Esophagus muscularis mucosa (tissue), 4 donors: Measurements from ENCODE around the gene TARS1. TPM values are rescaled to one million over a fixed set of nuclear protein-coding genes. Genes with fewer than 3 reads are reported as not detected.

Experiments used
- DNase-seq: peaks from one replicate; pipeline ENCODE4 v3.0.0-alpha.2; 2017; ENCODE audit errors: extremely low spot score
- H3K27ac ChIP-seq, 4 donors: fragments of 200-600 bp; sonication (generic); replicated peaks in 1 of 4; 1 replicate in 3 of 4; 2 replicates in 1 of 4; pipeline ENCODE4 v1.5.1; 2016 to 2019; ENCODE audit warnings: mild to moderate bottlenecking in 1 of 4
- H3K27me3 ChIP-seq, 4 donors: fragments of 200-600 bp; sonication (generic); one replicate each; pipeline versions ENCODE4 v1.5.1 to v1.6.0; 2016 to 2019
- H3K36me3 ChIP-seq, 4 donors: fragments of 200-600 bp; sonication (generic); one replicate each; pipeline ENCODE4 v1.5.1; 2016 to 2019
- H3K4me1 ChIP-seq, 4 donors: fragments of 200-600 bp; sonication (generic); one replicate each; pipeline ENCODE4 v1.5.1; 2016 to 2019
- H3K4me3 ChIP-seq, 4 donors: fragments of 200-600 bp; sonication (generic); 1 replicate in 2 of 4; 2 replicates in 2 of 4; pipeline ENCODE4 v1.5.1; 2016 to 2019; ENCODE audit warnings: mild to moderate bottlenecking in 4 of 4, moderate library complexity in 1 of 4
- H3K9me3 ChIP-seq, 4 donors: fragments of 200-600 bp; sonication (generic); 1 replicate in 3 of 4; 2 replicates in 1 of 4; pipeline ENCODE4 v1.5.1; 2016 to 2019
- EP300 ChIP-seq: sonication (generic); formaldehyde crosslinking; IDR thresholded peaks from one replicate; pipeline ENCODE4 v1.6.1; 2017; ENCODE audit warnings: antibody characterized with exemption
- POLR2A ChIP-seq: fragments of 450-650 bp; IDR thresholded peaks from one replicate; pipeline ENCODE4 v1.6.1; 2017; ENCODE audit warnings: antibody characterized with exemption, moderate library complexity, mild to moderate bottlenecking, low read depth
- POLR2AphosphoS5 ChIP-seq, 2 donors: sonication (generic); formaldehyde crosslinking; IDR thresholded peaks; one replicate each; pipeline ENCODE4 v1.6.1; 2017; ENCODE audit warnings: antibody characterized with exemption in 2 of 2
- WGBS: methylation state at CpG from one replicate; pipeline ENCODE4 v1.1.5; 2018; 5-methylcytosine and 5-hydroxymethylcytosine counted together
- intact Hi-C: fragments of 100-400 bp; cut with DNase I; formaldehyde crosslinking; loops from one replicate; pipeline ENCODE4 v1.15.1; 2023
- total RNA-seq, 4 donors: library from RNA; depleted of rRNA; stranded (reverse); fragments of >200 nt; gene quantifications; one replicate each; pipeline versions ENCODE4 v1.1.0 to v1.2.1, GENCODE V29; 2016
- TF ChIP-seq, protein P1 (sequence below), 3 experiments: fragments of 200-600 bp in 2 of 3; fragments of 450-650 bp in 1 of 3; sonication (generic) in 2 of 3; IDR thresholded peaks; one replicate each; pipeline ENCODE4 v1.5.1; 2017 to 2019; ENCODE audit warnings: antibody characterized with exemption in 3 of 3, mild to moderate bottlenecking in 2 of 3, moderate library complexity in 1 of 3

Gene TARS1
- total RNA-seq, 4 donors from 2014 or later = 76.7 to 98.4 (median 85.7) TPM

DNA sequence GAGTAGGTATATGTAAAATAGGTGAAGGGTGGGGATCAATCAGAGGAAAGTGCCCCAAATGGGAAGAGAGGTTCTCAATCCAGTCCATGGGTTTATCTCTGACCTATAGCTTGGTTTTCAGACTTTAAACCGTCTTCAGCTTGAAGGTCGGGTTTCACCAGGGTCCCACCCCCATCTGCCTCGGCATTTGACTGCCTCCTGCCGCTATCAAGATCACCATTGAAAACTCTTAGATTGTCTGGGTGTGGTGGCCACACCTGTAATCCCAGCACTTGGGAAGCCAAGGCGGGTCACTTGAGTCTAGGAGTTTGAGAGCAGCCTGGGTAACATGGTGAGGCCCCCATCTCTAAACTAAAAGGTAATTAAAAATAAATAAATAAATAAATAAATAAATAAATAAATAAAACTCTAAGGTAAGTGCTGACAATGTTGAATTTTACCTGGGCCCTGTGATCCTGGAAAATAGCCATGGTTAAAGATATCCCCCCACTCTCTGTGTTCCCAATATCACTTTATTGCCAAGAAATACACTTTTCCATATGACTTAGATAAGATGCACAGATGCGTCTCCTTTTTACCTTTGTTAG lies 48.8 kb downstream of the TARS1 start:
- H3K27ac ChIP-seq = no peak overlapping the region
- TF ChIP-seq, protein P1, sequence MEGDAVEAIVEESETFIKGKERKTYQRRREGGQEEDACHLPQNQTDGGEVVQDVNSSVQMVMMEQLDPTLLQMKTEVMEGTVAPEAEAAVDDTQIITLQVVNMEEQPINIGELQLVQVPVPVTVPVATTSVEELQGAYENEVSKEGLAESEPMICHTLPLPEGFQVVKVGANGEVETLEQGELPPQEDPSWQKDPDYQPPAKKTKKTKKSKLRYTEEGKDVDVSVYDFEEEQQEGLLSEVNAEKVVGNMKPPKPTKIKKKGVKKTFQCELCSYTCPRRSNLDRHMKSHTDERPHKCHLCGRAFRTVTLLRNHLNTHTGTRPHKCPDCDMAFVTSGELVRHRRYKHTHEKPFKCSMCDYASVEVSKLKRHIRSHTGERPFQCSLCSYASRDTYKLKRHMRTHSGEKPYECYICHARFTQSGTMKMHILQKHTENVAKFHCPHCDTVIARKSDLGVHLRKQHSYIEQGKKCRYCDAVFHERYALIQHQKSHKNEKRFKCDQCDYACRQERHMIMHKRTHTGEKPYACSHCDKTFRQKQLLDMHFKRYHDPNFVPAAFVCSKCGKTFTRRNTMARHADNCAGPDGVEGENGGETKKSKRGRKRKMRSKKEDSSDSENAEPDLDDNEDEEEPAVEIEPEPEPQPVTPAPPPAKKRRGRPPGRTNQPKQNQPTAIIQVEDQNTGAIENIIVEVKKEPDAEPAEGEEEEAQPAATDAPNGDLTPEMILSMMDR (IDR thresholded peaks at IDR 0.05) = no peak
- H3K9me3 ChIP-seq = no peaks in the 10 kb centered on the region
- no peaks in the 10 kb centered on the region for H3K27me3 ChIP-seq
- peak; percentile 14 for DNase-seq
- H3K4me1 ChIP-seq = peaks cover 0 to 10% (median 7%) of the 10 kb centered on the region in 4 donors
- H3K4me3 ChIP-seq = no peak overlapping the region
- intact Hi-C loops = no loop called here
- 96% methylated on average over 6 of the region's 6 CpGs for WGBS
- H3K36me3 ChIP-seq = no peaks in the 10 kb centered on the region

DNA sequence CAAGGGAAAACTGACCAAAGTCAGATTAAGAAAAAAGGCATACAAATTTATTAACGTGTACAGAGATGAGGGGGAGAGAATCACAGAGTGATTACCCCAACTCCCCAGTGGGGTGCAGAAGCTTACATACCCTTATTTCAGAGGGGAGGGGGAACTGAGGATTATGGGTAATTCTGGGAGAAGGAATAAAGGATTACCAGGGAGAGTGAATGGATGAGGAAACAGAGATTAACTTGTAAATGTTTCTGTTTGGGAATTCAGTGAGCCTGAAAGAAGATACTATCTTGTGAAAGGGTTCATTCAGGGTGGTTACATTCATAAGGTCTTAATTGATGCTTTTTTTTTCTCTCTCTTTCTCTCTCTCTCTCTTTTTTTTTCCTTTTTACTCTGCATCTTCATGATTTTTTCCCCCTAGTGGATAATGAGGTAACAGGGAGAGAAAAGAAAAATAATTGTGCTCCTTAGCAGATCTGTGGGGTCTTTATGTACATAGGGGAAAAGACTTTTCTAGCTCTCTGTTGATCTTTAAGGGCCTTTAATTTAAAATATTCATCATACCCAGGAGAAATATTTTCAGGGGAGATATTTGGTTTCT lies 49.4 kb downstream of the TARS1 start:
- intact Hi-C loops = no loop called here

DNA sequence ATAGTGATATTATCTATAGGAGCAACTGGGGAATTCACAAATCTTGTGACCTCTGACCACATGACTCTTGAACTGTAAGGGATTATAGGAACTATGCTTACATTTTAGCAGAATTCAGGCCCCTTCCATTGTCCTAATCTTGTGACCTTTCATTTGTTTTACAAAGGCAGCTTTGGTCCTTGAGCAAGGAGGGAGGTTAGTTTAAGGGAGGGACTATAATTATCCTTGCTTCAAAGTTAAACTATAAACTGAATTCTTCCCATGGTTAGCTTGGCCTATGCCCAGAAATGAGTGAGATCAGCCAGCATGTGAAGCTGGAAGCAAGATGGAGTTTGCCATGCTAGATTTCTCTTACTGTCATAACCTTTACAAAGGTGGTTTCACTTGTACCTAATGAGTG lies 51.2 kb downstream of the TARS1 start:
- DNase-seq = peak; percentile 14
- no peaks in the 10 kb centered on the region for H3K9me3 ChIP-seq
- TF ChIP-seq POLR2AphosphoS5 (IDR thresholded peaks at IDR 0.05) (no peak), EP300 (no peak), POLR2A (no peak)
- TF ChIP-seq, protein P1 (IDR thresholded peaks at IDR 0.05) = no peak
- H3K4me3 ChIP-seq = no peak overlapping the region
- intact Hi-C loops = no loop called here
- H3K27me3 ChIP-seq = no peaks in the 10 kb centered on the region
- peaks cover 0 to 10% (median 6%) of the 10 kb centered on the region in 4 donors for H3K4me1 ChIP-seq
- H3K27ac ChIP-seq = no peak overlapping the region
- no peaks in the 10 kb centered on the region for H3K36me3 ChIP-seq

More for the DNA sequence above, 49.4 kb downstream of the TARS1 start:
- no peaks in the 10 kb centered on the region for H3K27me3 ChIP-seq
- no peaks in the 10 kb centered on the region for H3K36me3 ChIP-seq
- peaks cover 0 to 10% (median 7%) of the 10 kb centered on the region in 4 donors for H3K4me1 ChIP-seq
- H3K9me3 ChIP-seq = no peaks in the 10 kb centered on the region
- no peak overlapping the region for H3K4me3 ChIP-seq
- TF ChIP-seq POLR2AphosphoS5 (IDR thresholded peaks at IDR 0.05) (no peak), POLR2A (no peak), EP300 (no peak)
- TF ChIP-seq, protein P1 (IDR thresholded peaks at IDR 0.05) = no peak
- H3K27ac ChIP-seq = no peak overlapping the region
- 82% methylated on average over 1 of the region's 1 CpG for WGBS
- DNase-seq = peak; percentile 4

DNA sequence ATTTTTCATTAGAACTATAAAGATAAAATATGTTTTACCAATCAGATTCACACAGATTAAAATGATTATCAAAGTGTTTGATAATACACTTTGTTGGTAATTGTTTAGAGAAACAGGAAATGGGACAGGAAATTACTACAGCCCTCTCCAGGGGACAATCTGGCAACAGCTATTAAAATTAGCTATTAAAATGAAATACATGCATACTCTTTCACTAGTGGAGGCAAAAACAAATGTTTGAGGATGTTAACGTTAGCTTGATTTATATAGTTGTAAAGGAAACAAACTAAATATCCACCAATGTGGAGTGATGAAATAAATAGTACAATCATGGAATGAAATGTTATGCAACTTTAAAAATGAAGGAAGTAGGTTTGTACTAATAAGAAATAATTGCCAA lies 53.7 kb downstream of the TARS1 start:
- Histone ChIP-seq H3K27me3 (no peaks in the 10 kb centered on the region), H3K36me3 (no peaks in the 10 kb centered on the region), H3K9me3 (no peaks in the 10 kb centered on the region), H3K4me1 (peaks cover 0 to 10% (median 5%) of the 10 kb centered on the region in 4 donors), H3K27ac (no peak overlapping the region), H3K4me3 (no peak overlapping the region)
- 12% methylated on average over 1 of the region's 1 CpG for WGBS
- no peak for TF ChIP-seq EP300
- TF ChIP-seq, protein P1 (IDR thresholded peaks at IDR 0.05) = no peak
- no peak for TF ChIP-seq POLR2A
- TF ChIP-seq POLR2AphosphoS5 (IDR thresholded peaks at IDR 0.05) = no peak
- no peak for DNase-seq
- intact Hi-C loops = no loop called here

DNA sequence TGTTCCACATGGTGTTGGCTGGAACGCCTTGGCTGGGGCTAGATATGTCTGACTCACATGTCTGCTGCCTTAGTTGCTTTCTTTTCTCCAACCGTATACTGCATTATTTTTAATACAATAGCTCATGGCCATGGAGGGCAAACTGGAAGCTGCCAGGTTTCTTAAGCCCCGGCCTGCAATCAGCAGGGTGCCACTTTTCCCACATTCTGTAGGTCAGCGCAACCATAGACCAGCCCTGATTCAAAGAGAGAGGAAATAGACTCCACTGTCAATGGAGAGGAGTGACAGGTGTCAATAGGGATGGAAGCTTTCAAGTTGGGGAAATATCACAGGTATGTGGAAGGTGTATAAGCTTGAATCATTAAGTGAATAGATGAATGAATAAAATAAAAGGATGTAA lies 60.5 kb downstream of the TARS1 start:
- H3K9me3 ChIP-seq = no peaks in the 10 kb centered on the region
- intact Hi-C loops = no loop called here
- H3K4me3 ChIP-seq = no peak overlapping the region
- WGBS = 95% methylated on average over 4 of the region's 4 CpGs
- no peak overlapping the region for H3K27ac ChIP-seq
- no peaks in the 10 kb centered on the region for H3K27me3 ChIP-seq
- DNase-seq = no peak
- TF ChIP-seq POLR2A = no peak
- TF ChIP-seq, protein P1 (IDR thresholded peaks at IDR 0.05) = no peak
- TF ChIP-seq POLR2AphosphoS5 (IDR thresholded peaks at IDR 0.05) = no peak
- TF ChIP-seq EP300 = no peak
- no peaks in the 10 kb centered on the region for H3K4me1 ChIP-seq
- no peaks in the 10 kb centered on the region for H3K36me3 ChIP-seq
